Heart left ventricle (tissue), 13 donors: ENCODE results near the gene GIMAP1.
A peak's percentile ranks its signal among the peaks of the same experiment; 100 is the strongest.

Source experiments
- POLR2A ChIP-seq, 2 donors: fragments of 450-650 bp; IDR thresholded peaks; one replicate each; pipeline ENCODE4 v1.6.1; 2017; ENCODE audit warnings: antibody characterized with exemption in 2 of 2, mild to moderate bottlenecking in 2 of 2, moderate library complexity in 2 of 2
- TF ChIP-seq, protein P1 (sequence below), 12 donors: fragments of 200-600 bp; sonication (generic) in 4 of 12; IDR thresholded peaks; one replicate each; pipeline versions ENCODE4 v1.5.0 to v1.8.0; 2018 to 2022; ENCODE audit warnings: antibody characterized with exemption in 12 of 12, mild to moderate bottlenecking in 5 of 12
- donor health status: ischemic (EF 13 %, LVEDD 7.1; RV severe dilation, severe dysfunction).
- donor health status: DM: no; HTN: yes; CAD: no.
- donor health status: DM: no; HTN: no; CAD: no.
- donor health status: ischemic (EF 25% LVEDD 6.9; RV normal size, moderate dysfunction).
- donor health status: ischemic (EF 25% LVEDD 5.7; RV mildly dilated, moderate dysfunction).
- donor health status: ischemic (EF 35%, LVEDD 5.7; RV mildly dilated, moderate dysfunction).
- donor health status: nonischemic (EF 11% LVEDD 7.7; RV severe dilation, severe dysfunction).
- donor health status: DM: yes; HTN: yes; CAD: no.
- donor health status: PGD.
- donor health status: ischemic (EF 29% LVEDD 5.4; RV normal size, mild dysfunction).
- donor health status: nonischemic (EF 23%, LVEDD 6.1; RV moderate dilation, normal function).

DNA sequence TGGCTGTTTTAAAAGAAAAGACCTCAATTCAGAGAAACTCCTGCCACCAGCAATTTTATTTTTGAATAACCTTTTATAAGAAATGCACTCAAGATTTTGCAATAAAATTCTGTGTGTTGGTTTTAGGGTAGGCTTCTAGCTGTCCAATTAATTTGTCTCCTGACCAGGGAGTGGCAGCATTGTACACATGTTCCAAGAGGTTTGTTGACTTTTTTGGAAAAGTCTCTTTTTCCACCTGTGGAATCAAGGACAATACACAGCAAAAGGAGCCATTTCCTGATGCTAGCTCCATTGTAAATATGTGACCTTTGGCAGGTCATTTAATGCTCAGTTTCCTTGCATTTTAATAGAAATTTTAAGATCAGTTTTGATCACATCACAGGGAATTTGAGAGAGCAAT is 22.6 kb downstream of the GIMAP1 start:
- TF ChIP-seq, protein P1, sequence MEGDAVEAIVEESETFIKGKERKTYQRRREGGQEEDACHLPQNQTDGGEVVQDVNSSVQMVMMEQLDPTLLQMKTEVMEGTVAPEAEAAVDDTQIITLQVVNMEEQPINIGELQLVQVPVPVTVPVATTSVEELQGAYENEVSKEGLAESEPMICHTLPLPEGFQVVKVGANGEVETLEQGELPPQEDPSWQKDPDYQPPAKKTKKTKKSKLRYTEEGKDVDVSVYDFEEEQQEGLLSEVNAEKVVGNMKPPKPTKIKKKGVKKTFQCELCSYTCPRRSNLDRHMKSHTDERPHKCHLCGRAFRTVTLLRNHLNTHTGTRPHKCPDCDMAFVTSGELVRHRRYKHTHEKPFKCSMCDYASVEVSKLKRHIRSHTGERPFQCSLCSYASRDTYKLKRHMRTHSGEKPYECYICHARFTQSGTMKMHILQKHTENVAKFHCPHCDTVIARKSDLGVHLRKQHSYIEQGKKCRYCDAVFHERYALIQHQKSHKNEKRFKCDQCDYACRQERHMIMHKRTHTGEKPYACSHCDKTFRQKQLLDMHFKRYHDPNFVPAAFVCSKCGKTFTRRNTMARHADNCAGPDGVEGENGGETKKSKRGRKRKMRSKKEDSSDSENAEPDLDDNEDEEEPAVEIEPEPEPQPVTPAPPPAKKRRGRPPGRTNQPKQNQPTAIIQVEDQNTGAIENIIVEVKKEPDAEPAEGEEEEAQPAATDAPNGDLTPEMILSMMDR (IDR thresholded peaks at IDR 0.05), result peak in 10 of 12 donors; percentile 16 to 61 (median 41)
- TF ChIP-seq POLR2A (IDR thresholded peaks at IDR 0.05), result no peak
